Neuronal stem cell (in vitro differentiated cells): ENCODE results near the gene PPME1.

Experiments used
- DNase-seq: peaks from one replicate; pipeline ENCODE4 v3.0.0-alpha.2; 2013; ENCODE audit warnings: low spot score
- H2AFZ ChIP-seq: one replicate; pipeline ENCODE4 v1.6.1; 2013; ENCODE audit warnings: mild to moderate bottlenecking, low read length, inconsistent platforms
- H2AK5ac ChIP-seq: 2 replicates; pipeline ENCODE4 v1.6.1; 2013; ENCODE audit warnings: low read depth, mild to moderate bottlenecking, inconsistent platforms, low read length, moderate library complexity, mixed read lengths
- H2BK120ac ChIP-seq: 2 replicates; pipeline ENCODE4 v1.6.1; 2013; ENCODE audit warnings: low read depth, mild to moderate bottlenecking, inconsistent platforms, low read length, moderate library complexity, mixed read lengths
- H2BK12ac ChIP-seq: one replicate; pipeline ENCODE4 v1.6.1; 2013; ENCODE audit warnings: low read length, inconsistent platforms
- H2BK15ac ChIP-seq: 2 replicates; pipeline ENCODE4 v1.6.1; 2013; ENCODE audit warnings: mild to moderate bottlenecking, low read length, inconsistent platforms, mixed read lengths
- H2BK5ac ChIP-seq: one replicate; pipeline ENCODE4 v1.6.1; 2013; ENCODE audit warnings: inconsistent platforms, mild to moderate bottlenecking, low read length, moderate library complexity
- H3K14ac ChIP-seq: one replicate; pipeline ENCODE4 v1.6.1; 2013; ENCODE audit warnings: low read length, inconsistent platforms
- H3K18ac ChIP-seq: 2 replicates; pipeline ENCODE4 v1.6.1; 2013; ENCODE audit warnings: low read length, inconsistent platforms
- H3K23ac ChIP-seq: 2 replicates; pipeline ENCODE4 v1.6.1; 2013; ENCODE audit warnings: low read depth, mild to moderate bottlenecking, mixed read lengths, low read length, inconsistent platforms; ENCODE audit not compliant: poor library complexity
- H3K27ac ChIP-seq: replicated peaks from 3 replicates; pipeline ENCODE4 v1.5.1; 2013; ENCODE audit warnings: low read length, inconsistent platforms
- H3K27me3 ChIP-seq, 3 experiments: 2 replicates each; pipeline ENCODE4 v1.6.1; 2013; ENCODE audit warnings: low read length in 3 of 3, mild to moderate bottlenecking in 2 of 3, inconsistent platforms in 1 of 3, low read depth in 1 of 3, mixed read lengths in 1 of 3, moderate library complexity in 1 of 3; ENCODE audit not compliant: control insufficient read depth in 3 of 3, insufficient read depth in 3 of 3
- H3K36me3 ChIP-seq, 2 donors: replicated peaks in 1 of 2; 2 replicates each; pipeline ENCODE4 v1.6.1; 2013; ENCODE audit warnings: low read length in 2 of 2; ENCODE audit not compliant: control insufficient read depth in 2 of 2, insufficient read depth in 2 of 2
- H3K4ac ChIP-seq: 2 replicates; pipeline ENCODE4 v1.6.1; 2013; ENCODE audit warnings: inconsistent platforms, mild to moderate bottlenecking, low read length, moderate library complexity
- H3K4me1 ChIP-seq, 2 donors: 1 replicate in 1 of 2; 2 replicates in 1 of 2; pipeline ENCODE4 v1.6.1; 2013; ENCODE audit warnings: low read length in 2 of 2, low read depth in 1 of 2; ENCODE audit not compliant: control insufficient read depth in 2 of 2, insufficient read depth in 1 of 2
- H3K4me2 ChIP-seq: one replicate; pipeline ENCODE4 v1.6.1; 2013; ENCODE audit warnings: mild to moderate bottlenecking, low read length, inconsistent platforms; ENCODE audit not compliant: insufficient read depth, poor library complexity, severe bottlenecking
- H3K4me3 ChIP-seq, 2 donors: 2 replicates each; pipeline ENCODE4 v1.5.1; 2013; ENCODE audit warnings: low read length in 2 of 2, mild to moderate bottlenecking in 2 of 2, inconsistent platforms in 1 of 2, moderate library complexity in 1 of 2
- H3K79me1 ChIP-seq: one replicate; pipeline ENCODE4 v1.6.1; 2013; ENCODE audit warnings: low read depth, mild to moderate bottlenecking, inconsistent platforms, low read length, moderate library complexity
- H3K9ac ChIP-seq: one replicate; pipeline ENCODE4 v1.6.1; 2013; ENCODE audit warnings: mild to moderate bottlenecking, low read depth, low read length, inconsistent platforms; ENCODE audit not compliant: poor library complexity
- H3K9me3 ChIP-seq, 2 donors: replicated peaks in 1 of 2; 2 replicates each; pipeline versions ENCODE3 to v1.6.1; 2013; ENCODE audit warnings: low read length in 2 of 2, mild to moderate bottlenecking in 2 of 2, inconsistent platforms in 1 of 2, low read depth in 1 of 2, mixed read lengths in 1 of 2, moderate library complexity in 1 of 2; ENCODE audit not compliant: control insufficient read depth in 2 of 2, insufficient read depth in 1 of 2
- H4K8ac ChIP-seq: one replicate; pipeline ENCODE4 v1.6.1; 2013; ENCODE audit warnings: low read depth, mild to moderate bottlenecking, inconsistent platforms, low read length, moderate library complexity
- H4K91ac ChIP-seq: one replicate; pipeline ENCODE4 v1.6.1; 2013; ENCODE audit warnings: low read length, low read depth, mild to moderate bottlenecking, inconsistent platforms; ENCODE audit not compliant: poor library complexity
- WGBS, 2 donors: extraction: QIAGEN DNeasy Blood & Tissue Kit; methylation state at CpG; one replicate each; pipeline ENCODE4 v1.1.7; 2013; ENCODE audit warnings: missing lambda C conversion rate in 2 of 2, mixed read lengths in 1 of 2; ENCODE audit not compliant: insufficient read length in 2 of 2, insufficient replicate concordance in 1 of 2; ENCODE audit errors: extremely low coverage in 2 of 2; 5-methylcytosine and 5-hydroxymethylcytosine counted together

Gene PPME1

DNA sequence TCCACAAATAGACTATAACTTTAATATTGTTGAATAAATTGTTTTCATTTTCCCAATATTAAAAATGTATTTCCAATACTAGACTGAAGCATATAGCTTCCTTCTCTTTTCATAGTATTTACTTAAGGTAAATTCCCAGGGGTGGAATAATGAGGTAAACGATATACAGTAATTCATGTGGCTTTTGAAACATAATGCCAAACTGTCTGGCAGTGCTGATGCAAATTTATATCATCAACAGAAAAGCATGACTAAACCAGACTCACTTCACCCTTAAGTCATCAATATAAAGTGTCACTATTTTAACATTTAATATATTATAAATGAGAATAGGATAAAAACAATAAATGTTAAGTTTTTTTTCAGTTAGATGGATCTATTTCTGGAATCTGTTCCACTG, 13.9 kb upstream of the PPME1 start:
- Histone ChIP-seq H2AFZ (no peak overlapping the region), H3K23ac (no peak overlapping the region)

DNA sequence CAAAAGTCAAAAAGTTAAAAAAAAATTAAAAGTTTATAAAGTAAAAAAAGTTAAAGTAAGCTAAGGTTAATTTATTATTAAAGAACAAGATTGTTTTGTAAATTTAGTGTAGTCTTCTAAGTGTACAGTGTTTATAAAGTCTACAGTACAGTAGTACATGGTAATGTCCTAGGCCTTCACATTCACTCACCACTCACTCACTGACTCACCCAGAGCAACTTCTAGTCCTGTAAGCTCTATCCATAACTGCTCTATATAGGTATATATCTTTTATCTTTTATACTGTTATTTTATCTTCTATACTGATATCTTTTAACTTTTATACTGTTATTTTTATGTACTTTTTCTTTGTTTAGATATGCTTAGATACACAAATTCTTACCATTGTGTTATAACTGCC, 11.4 kb upstream of the PPME1 start:
- DNase-seq: no peak
- no peak overlapping the region for H3K18ac ChIP-seq

More for the DNA sequence above, 13.9 kb upstream of the PPME1 start:
- H3K27ac ChIP-seq: no peak overlapping the region
- DNase-seq: no peak
- H3K9me3 ChIP-seq: no peaks in the 10 kb centered on the region
- H2BK15ac ChIP-seq: no peak overlapping the region
- H2BK12ac ChIP-seq: no peak overlapping the region
- no peak overlapping the region for H3K9ac ChIP-seq
- WGBS, 2 donors: no CpG with 5 or more reads among the region's 1 CpG
- H3K4me3 ChIP-seq: no peak overlapping the region
- H3K14ac ChIP-seq: no peak overlapping the region
- H3K4me2 ChIP-seq: no peak overlapping the region
- H3K4me1 ChIP-seq: no peaks in the 10 kb centered on the region
- no peaks in the 10 kb centered on the region for H3K79me1 ChIP-seq
- H3K18ac ChIP-seq: no peak overlapping the region
- H2BK120ac ChIP-seq: no peak overlapping the region
- peaks cover 0 to 59% of the 10 kb centered on the region in 2 donors for H3K36me3 ChIP-seq
- no peak overlapping the region for H3K4ac ChIP-seq
- no peak overlapping the region for H4K91ac ChIP-seq
- no peak overlapping the region for H2AK5ac ChIP-seq
- no peak overlapping the region for H2BK5ac ChIP-seq
- no peaks in the 10 kb centered on the region for H3K27me3 ChIP-seq
- H4K8ac ChIP-seq: no peak overlapping the region

DNA sequence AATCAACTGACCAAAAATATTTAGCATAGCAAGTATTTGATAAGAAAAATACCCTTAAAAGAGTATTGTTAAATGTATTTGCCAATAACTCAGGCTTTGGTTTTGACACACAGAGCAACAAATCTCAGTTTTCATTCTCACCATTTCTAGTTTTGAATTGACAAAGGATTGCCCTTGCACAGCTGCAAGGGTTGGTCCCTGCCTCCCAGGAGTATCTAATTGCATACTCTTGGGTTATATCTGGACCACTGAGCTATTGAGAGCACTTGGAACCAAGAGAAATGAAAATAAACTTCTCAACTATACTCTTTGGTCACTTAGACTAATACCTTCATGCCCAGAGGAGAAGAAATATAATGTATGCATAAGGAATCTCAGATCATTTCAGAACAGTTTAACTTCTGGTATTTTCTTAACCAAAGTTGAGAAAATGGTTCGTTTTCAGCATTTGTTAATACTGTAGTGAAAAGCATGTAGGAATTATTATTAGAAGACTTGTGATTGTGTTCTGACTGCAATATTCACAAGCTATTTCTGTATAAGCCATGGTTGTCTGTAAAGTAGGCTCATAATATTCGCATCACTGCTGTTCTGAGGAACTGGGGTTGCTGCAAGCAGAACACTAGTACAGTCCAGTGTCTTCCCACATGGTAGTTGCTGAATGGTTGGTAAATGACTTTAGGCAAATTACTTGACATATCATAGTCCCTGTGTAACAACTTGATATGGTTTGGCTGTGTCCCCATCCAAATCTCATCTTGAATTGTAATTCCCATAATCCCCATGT, 8.2 kb upstream of the PPME1 start:
- Histone ChIP-seq H3K4me1 (no peaks in the 10 kb centered on the region), H2BK12ac (no peak overlapping the region), H3K9ac (no peak overlapping the region), H3K4ac (no peak overlapping the region), H3K27me3 (no peaks in the 10 kb centered on the region), H3K4me3 (no peak overlapping the region), H3K23ac (no peak overlapping the region), H4K8ac (no peak overlapping the region), H3K14ac (no peak overlapping the region), H2BK5ac (no peak overlapping the region), H2BK120ac (no peak overlapping the region), H2BK15ac (no peak overlapping the region), H3K36me3 (peaks cover 7 to 91% of the 10 kb centered on the region in 2 donors), H3K79me1 (no peaks in the 10 kb centered on the region), H3K27ac (no peak overlapping the region), H3K18ac (no peak overlapping the region), H2AK5ac (no peak overlapping the region), H4K91ac (no peak overlapping the region), H3K4me2 (no peak overlapping the region), H2AFZ (no peak overlapping the region), H3K9me3 (no peaks in the 10 kb centered on the region)
- DNase-seq: no peak
- WGBS, 2 donors: no CpG with 5 or more reads among the region's 2 CpGs

More for the DNA sequence above, 11.4 kb upstream of the PPME1 start:
- H3K27me3 ChIP-seq: no peaks in the 10 kb centered on the region
- H3K23ac ChIP-seq: no peak overlapping the region
- H3K9me3 ChIP-seq: no peaks in the 10 kb centered on the region
- no peak overlapping the region for H2AK5ac ChIP-seq
- H3K27ac ChIP-seq: no peak overlapping the region
- no peaks in the 10 kb centered on the region for H3K79me1 ChIP-seq
- no peak overlapping the region for H4K8ac ChIP-seq
- H4K91ac ChIP-seq: no peak overlapping the region
- no peak overlapping the region for H3K4me2 ChIP-seq
- no peaks in the 10 kb centered on the region for H3K4me1 ChIP-seq
- no peak overlapping the region for H3K14ac ChIP-seq
- no peak overlapping the region for H2BK15ac ChIP-seq
- H2AFZ ChIP-seq: no peak overlapping the region
- H2BK120ac ChIP-seq: no peak overlapping the region
- H3K9ac ChIP-seq: no peak overlapping the region
- H3K4ac ChIP-seq: no peak overlapping the region
- peaks cover 2 to 84% of the 10 kb centered on the region in 2 donors for H3K36me3 ChIP-seq
- no peak overlapping the region for H2BK12ac ChIP-seq
- H2BK5ac ChIP-seq: no peak overlapping the region
- no peak overlapping the region for H3K4me3 ChIP-seq

- Histone ChIP-seq H2BK12ac (no peak overlapping the region), H3K36me3 (peaks cover 10 to 49% of the 10 kb centered on the region in 2 donors), H3K23ac (no peak overlapping the region), H3K27me3 (peaks cover 0 to 2% (median 0%) of the 10 kb centered on the region in 3 experiments), H2AK5ac (no peak overlapping the region), H3K4me3 (peak overlapping the region in 1 of 2 donors; percentile 56), H2BK15ac (no peak overlapping the region), H3K14ac (no peak overlapping the region), H3K79me1 (peaks cover 3% of the 10 kb centered on the region), H3K4me1 (peaks cover 4 to 7% of the 10 kb centered on the region in 2 donors), H3K18ac (no peak overlapping the region), H4K8ac (no peak overlapping the region), H2BK120ac (no peak overlapping the region), H2AFZ (no peak overlapping the region), H4K91ac (no peak overlapping the region), H2BK5ac (no peak overlapping the region), H3K9me3 (no peaks in the 10 kb centered on the region), H3K27ac (no peak overlapping the region), H3K9ac (no peak overlapping the region), H3K4me2 (no peak overlapping the region), H3K4ac (no peak overlapping the region)
- 100% methylated on average over 2 of the region's 3 CpGs; no CpG with 5 or more reads in 1 of the 2 donors for WGBS, 2 donors
- DNase-seq: no peak
These were observed 2.3 kb upstream of the PPME1 start for GRCh38 chr11:74168838-74169237.
